K562 (cell line): Measurements from ENCODE around the gene MRM2. TPM values are rescaled to one million over a fixed set of nuclear protein-coding genes. Genes with fewer than 3 reads are reported as not detected.
A peak's percentile ranks its signal among the peaks of the same experiment; 100 is the strongest.

Experiments used
- CBX3 ChIP-seq, 2 experiments: IDR thresholded peaks; 1 replicate in 1 of 2; 2 replicates in 1 of 2; pipeline ENCODE4 v1.6.1; 2012; ENCODE audit warnings: inconsistent platforms in 2 of 2, low read length in 2 of 2, borderline replicate concordance in 1 of 2, control low read depth in 1 of 2
- CREB3 ChIP-seq: fragments of 450-650 bp; conservative IDR thresholded peaks from 2 replicates; pipeline ENCODE4 v1.6.1; 2016; ENCODE audit warnings: missing genetic modification characterization, low read depth, mild to moderate bottlenecking, missing compliant biosample characterization, moderate library complexity
- FOXK1 ChIP-seq: sonication (generic); formaldehyde crosslinking; IDR thresholded peaks from 2 replicates; pipeline ENCODE4 v1.8.0; 2022; ENCODE audit warnings: missing genetic modification reagents, mild to moderate bottlenecking, borderline replicate concordance
- HMGXB4 ChIP-seq: sonication (generic); formaldehyde crosslinking; IDR thresholded peaks from 2 replicates; pipeline ENCODE4 v1.8.1; 2023; ENCODE audit warnings: mild to moderate bottlenecking, missing genetic modification reagents
- HOXB6 ChIP-seq: fragments of 250-450 bp; sonication (Bioruptor Pico); IDR thresholded peaks from 2 replicates; pipeline ENCODE4 v1.5.1; 2022; ENCODE audit warnings: mild to moderate bottlenecking, borderline replicate concordance
- KAT7 ChIP-seq: sonication (generic); formaldehyde crosslinking; IDR thresholded peaks from 2 replicates; pipeline ENCODE4 v1.8.0; 2022; ENCODE audit warnings: missing genetic modification reagents, mild to moderate bottlenecking, borderline replicate concordance
- KDM1A ChIP-seq, 2 experiments: fragments of 450-650 bp; IDR thresholded peaks; 2 replicates each; pipeline ENCODE4 v1.6.1; 2016; ENCODE audit warnings: mild to moderate bottlenecking in 2 of 2
- KLF6 ChIP-seq: fragments of 250-450 bp; sonication (Bioruptor Pico); IDR thresholded peaks from 2 replicates; pipeline ENCODE4 v1.4.0; 2020; ENCODE audit warnings: mild to moderate bottlenecking, moderate library complexity, borderline replicate concordance
- LCOR ChIP-seq: sonication (generic); formaldehyde crosslinking; IDR thresholded peaks from 2 replicates; pipeline ENCODE4 v1.8.0; 2022; ENCODE audit warnings: mild to moderate bottlenecking, missing genetic modification reagents
- MLLT1 ChIP-seq, 2 experiments: fragments of 450-650 bp; IDR thresholded peaks; 2 replicates each; pipeline ENCODE4 v1.6.1; 2016
- RBM39 ChIP-seq: fragments of 200-400 bp; formaldehyde crosslinking; optimal IDR thresholded peaks from 2 replicates; pipeline ENCODE3; 2018; ENCODE audit warnings: low read depth, low read length
- SAFB ChIP-seq: fragments of 200-400 bp; formaldehyde crosslinking; IDR thresholded peaks from 2 replicates; pipeline ENCODE4 v1.6.1; 2017; ENCODE audit warnings: low read depth, low read length, borderline replicate concordance
- STAT5A ChIP-seq: IDR thresholded peaks from 2 replicates; pipeline ENCODE4 v1.6.1; 2012; ENCODE audit warnings: low read length, inconsistent platforms, borderline replicate concordance
- TEAD2 ChIP-seq: fragments of 450-650 bp; IDR thresholded peaks from 2 replicates; pipeline ENCODE4 v1.6.1; 2016; ENCODE audit warnings: missing genetic modification characterization, control low read depth, missing compliant biosample characterization
- TRIM24 ChIP-seq, 2 experiments: fragments of 450-650 bp; IDR thresholded peaks; 2 replicates each; pipeline ENCODE4 v1.6.1; 2016
- XRCC5 ChIP-seq: fragments of 200-400 bp; formaldehyde crosslinking; IDR thresholded peaks from 2 replicates; pipeline ENCODE4 v1.6.1; 2017; ENCODE audit warnings: low read depth, mild to moderate bottlenecking, low read length
- ZBTB12 ChIP-seq: fragments of 250-450 bp; sonication (Bioruptor Pico); IDR thresholded peaks from 2 replicates; pipeline ENCODE4 v1.4.0; 2020
- ZKSCAN3 ChIP-seq: fragments of 250-450 bp; sonication (Bioruptor Pico); IDR thresholded peaks from 2 replicates; pipeline ENCODE4 v1.4.0; 2020
- ZNF436 ChIP-seq: fragments of 250-450, 450-650 bp; sonication (Bioruptor Pico); formaldehyde crosslinking; IDR thresholded peaks from 2 replicates; pipeline ENCODE4 v1.7.0; 2020; ENCODE audit warnings: mild to moderate bottlenecking
- ZNF766 ChIP-seq: fragments of 200-800 bp; sonication (Bioruptor generic); conservative IDR thresholded peaks from 2 replicates; pipeline ENCODE4 v1.6.1; 2016; ENCODE audit warnings: missing genetic modification characterization, missing compliant biosample characterization
- ZNF79 ChIP-seq: fragments of 250-450 bp; sonication (Bioruptor Pico); IDR thresholded peaks from 2 replicates; pipeline ENCODE4 v1.4.0; 2020; ENCODE audit warnings: low read depth, mild to moderate bottlenecking, moderate library complexity
- polyA plus RNA-seq, 8 experiments: library from polyadenylated mRNA; depleted of rRNA in 4 of 8; stranded (reverse) in 5 of 8; unstranded in 3 of 8; fragments of >200 nt; fragmentation: Nextera tagmentation in 2 of 8; fragmentation: Illumina TruSeq in 1 of 8; extraction: Ambion mirVana in 2 of 8; extraction: Trizol in 1 of 8; gene quantifications; 2 replicates each; pipeline versions ENCODE4 v1.2.1 to v1.2.3, GENCODE V29; 2011 to 2014; ENCODE audit warnings: inconsistent platforms in 1 of 8, missing spikeins in 1 of 8
- total RNA-seq, 7 experiments: library from RNA; depleted of rRNA in 6 of 7; stranded (reverse); fragments of >200 nt in 6 of 7; fragmentation: Illumina TruSeq in 2 of 7; extraction: Trizol in 2 of 7; gene quantifications; 2 replicates each; pipeline versions ENCODE4 v1.2.1 to v1.2.3, GENCODE V29; 2011 to 2021; ENCODE audit warnings: low replicate concordance in 1 of 7

Gene MRM2
- total and polyA plus RNA-seq, 9 of the 15 experiments (the other 6 are each of a cell fraction or from before 2014, with no cell fraction given): 32.4 to 116 (median 50.5) TPM

- no peak for TF ChIP-seq KLF6 (CRISPR knock-in tag)
- TF ChIP-seq SAFB: peak; percentile 71; the same call in 1 of the 2 replicates
- TF ChIP-seq ZNF766 (CRISPR knock-in tag): 0 out of 2 replicates have a peak, but pooled peaks have one; percentile 33
- no peak for TF ChIP-seq TEAD2
- no peak for TF ChIP-seq MLLT1 (IDR thresholded peaks at IDR 0.05)
- TF ChIP-seq TRIM24 (IDR thresholded peaks at IDR 0.05): 0 out of 4 replicates have a peak, but pooled peaks of 1 of the 2 experiments have one; percentile 53
- TF ChIP-seq LCOR (CRISPR knock-in tag): peak; percentile 88; the same call in 1 of the 2 replicates
- no peak; the same call in 1 of the 2 replicates for TF ChIP-seq FOXK1 (CRISPR knock-in tag)
- no peak for TF ChIP-seq ZNF79 (CRISPR knock-in tag)
- TF ChIP-seq CREB3: no peak
- no peak for TF ChIP-seq STAT5A
- TF ChIP-seq HMGXB4 (CRISPR knock-in tag): 0 out of 2 replicates have a peak, but pooled peaks have one; percentile 58
- no peak; the same call in 1 of the 2 replicates for TF ChIP-seq KAT7 (CRISPR knock-in tag)
- TF ChIP-seq ZBTB12 (CRISPR knock-in tag): no peak
- no peak for TF ChIP-seq ZNF436 (CRISPR knock-in tag)
- no peak for TF ChIP-seq HOXB6 (CRISPR knock-in tag)
- TF ChIP-seq XRCC5: peak; percentile 80; the same call in 1 of the 2 replicates
- no peak for TF ChIP-seq ZKSCAN3 (CRISPR knock-in tag)
- no peak for TF ChIP-seq CBX3 (IDR thresholded peaks at IDR 0.05; ENCODE audit: borderline replicate concordance in 1 of 2, low read length in 2 of 2)
- no peak for TF ChIP-seq KDM1A (IDR thresholded peaks at IDR 0.05)
- TF ChIP-seq RBM39: no peak
Measured at GRCh38 chr7:2232766-2233520, 9.1 kb downstream of the MRM2 start, which contains the start of gene MAD1L1 (continued).
